Parietal lobe (tissue), 2 donors: ENCODE data around the gene KLHL3. TPM values are rescaled to one million over a fixed set of nuclear protein-coding genes. Genes with fewer than 3 reads are reported as not detected.

Experiments
- small RNA-seq: library from RNA; depleted of rRNA; stranded (forward); fragments of <200 nt; gene quantifications from one replicate; pipeline ENCODE3, GENCODE V24; 2014; ENCODE audit warnings: low replicate concordance
- total RNA-seq: library from RNA; depleted of rRNA; stranded (reverse); fragments of >200 nt; gene quantifications from one replicate; pipeline ENCODE4 v1.2.3, GENCODE V29; 2014

KLHL3 gene, protein sequence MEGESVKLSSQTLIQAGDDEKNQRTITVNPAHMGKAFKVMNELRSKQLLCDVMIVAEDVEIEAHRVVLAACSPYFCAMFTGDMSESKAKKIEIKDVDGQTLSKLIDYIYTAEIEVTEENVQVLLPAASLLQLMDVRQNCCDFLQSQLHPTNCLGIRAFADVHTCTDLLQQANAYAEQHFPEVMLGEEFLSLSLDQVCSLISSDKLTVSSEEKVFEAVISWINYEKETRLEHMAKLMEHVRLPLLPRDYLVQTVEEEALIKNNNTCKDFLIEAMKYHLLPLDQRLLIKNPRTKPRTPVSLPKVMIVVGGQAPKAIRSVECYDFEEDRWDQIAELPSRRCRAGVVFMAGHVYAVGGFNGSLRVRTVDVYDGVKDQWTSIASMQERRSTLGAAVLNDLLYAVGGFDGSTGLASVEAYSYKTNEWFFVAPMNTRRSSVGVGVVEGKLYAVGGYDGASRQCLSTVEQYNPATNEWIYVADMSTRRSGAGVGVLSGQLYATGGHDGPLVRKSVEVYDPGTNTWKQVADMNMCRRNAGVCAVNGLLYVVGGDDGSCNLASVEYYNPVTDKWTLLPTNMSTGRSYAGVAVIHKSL
- total RNA-seq = 24.7 TPM

GRCh38 chr5:137735555-137736284, at the start of gene KLHL3:
Gene KLHL3 (minus strand): TSS chr5:137736089. CDS start chr5:137735646, 443 bp downstream.

GRCh38 chr5:137754188-137754960, 18.5 kb upstream of the KLHL3 start, which contains the start of gene HNRNPA0:
Gene HNRNPA0 (minus strand): TSS chr5:137754363. CDS start chr5:137754066, 297 bp downstream.

Small RNA genes within 50 kb of the gene (small RNA-seq; reads per million reads assigned to genes)
- 25.0 reads per million, percentile 92 among the genes with 10 or more reads in this experiment for gene MIR874

Other genes starting within 250 kb of the KLHL3 start
- 70.7 TPM for gene SPOCK1, start 236.8 kb downstream of the KLHL3 start, total RNA-seq
- 40.1 TPM for gene HNRNPA0, start 18.3 kb upstream of the KLHL3 start, total RNA-seq
- not detected for gene MYOT, start 131.8 kb upstream of the KLHL3 start, total RNA-seq
- not detected for gene PKD2L2, start 153.4 kb upstream of the KLHL3 start, total RNA-seq